ENCODE results near the gene INPP5F. TPM values are rescaled to one million over a fixed set of nuclear protein-coding genes. Genes with fewer than 3 reads are reported as not detected.

Gene INPP5F
- total and polyA plus RNA-seq, 4 donors: 5.6 to 22.9 (median 10.1) TPM

DNA sequence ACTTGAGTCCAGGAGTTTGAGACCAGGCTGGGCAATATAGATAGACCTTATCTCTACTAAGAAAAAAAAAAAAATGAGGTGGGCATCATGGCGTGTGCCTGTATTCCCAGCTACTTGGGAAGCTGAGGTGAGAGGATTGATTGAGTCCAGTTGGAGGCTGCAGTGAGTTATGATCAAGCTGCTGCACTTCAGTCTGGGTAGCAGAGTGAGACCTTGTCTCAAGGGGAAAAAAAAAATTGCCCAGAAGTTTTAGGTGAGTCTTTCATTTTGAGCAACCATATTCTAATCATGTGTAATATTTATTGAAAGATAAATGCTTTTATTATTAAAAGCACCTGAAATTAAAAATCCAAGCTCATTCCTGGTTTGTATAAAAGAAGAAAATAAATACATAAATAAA, 13.1 kb downstream of the INPP5F start:
- Histone ChIP-seq H3K4me1 (ENCODE audit: control insufficient read depth in 5 of 5, insufficient read depth in 5 of 5, low read length in 5 of 5) (peaks cover 0 to 7% (median 0%) of the 10 kb centered on the region in 5 donors), H3K4me3 (no peak overlapping the region), H3K9ac (ENCODE audit: insufficient read depth in 1 of 2, low read length in 2 of 2) (no peak overlapping the region), H3K27me3 (ENCODE audit: control insufficient read depth in 3 of 3, insufficient read depth in 3 of 3, low read length in 2 of 3) (no peaks in the 10 kb centered on the region), H3K9me3 (ENCODE audit: control insufficient read depth in 4 of 4, insufficient read depth in 3 of 4, low read length in 3 of 4) (no peaks in the 10 kb centered on the region), H3K36me3 (ENCODE audit: control insufficient read depth in 4 of 4, insufficient read depth in 4 of 4, low read length in 4 of 4) (no peaks in the 10 kb centered on the region), H3K27ac (ENCODE audit: low read depth in 1 of 2, low read length in 1 of 2) (no peak overlapping the region)
- no peak for TF ChIP-seq CTCF (IDR thresholded peaks at IDR 0.05; ENCODE audit: control extremely low read depth, extremely low read depth)
- ATAC-seq (ENCODE audit: insufficient read depth, low FRiP score) (no peak), DNase-seq (no peak)
- WGBS, 2 donors: 97 to 100% methylated on average over 1 of the region's 1 CpG

- no peak for TF ChIP-seq CTCF (IDR thresholded peaks at IDR 0.05; ENCODE audit: control extremely low read depth, extremely low read depth)
- no peak for DNase-seq
- Histone ChIP-seq H3K27ac (ENCODE audit: low read depth in 1 of 2, low read length in 1 of 2) (no peak overlapping the region), H3K9ac (ENCODE audit: insufficient read depth in 1 of 2, low read length in 2 of 2) (no peak overlapping the region), H3K4me3 (no peak overlapping the region), H3K27me3 (ENCODE audit: control insufficient read depth in 3 of 3, insufficient read depth in 3 of 3, low read length in 2 of 3) (no peaks in the 10 kb centered on the region), H3K9me3 (ENCODE audit: control insufficient read depth in 4 of 4, insufficient read depth in 3 of 4, low read length in 3 of 4) (no peaks in the 10 kb centered on the region), H3K4me1 (ENCODE audit: control insufficient read depth in 5 of 5, insufficient read depth in 5 of 5, low read length in 5 of 5) (peaks cover 0 to 7% (median 0%) of the 10 kb centered on the region in 5 donors), H3K36me3 (ENCODE audit: control insufficient read depth in 4 of 4, insufficient read depth in 4 of 4, low read length in 4 of 4) (no peaks in the 10 kb centered on the region)
- no peak for ATAC-seq (ENCODE audit: insufficient read depth, low FRiP score)
- WGBS, 2 donors: 93% methylated on average over 3 of the region's 3 CpGs
Measured at GRCh38 chr10:119740096-119740495, 14.2 kb downstream of the INPP5F start.

DNA sequence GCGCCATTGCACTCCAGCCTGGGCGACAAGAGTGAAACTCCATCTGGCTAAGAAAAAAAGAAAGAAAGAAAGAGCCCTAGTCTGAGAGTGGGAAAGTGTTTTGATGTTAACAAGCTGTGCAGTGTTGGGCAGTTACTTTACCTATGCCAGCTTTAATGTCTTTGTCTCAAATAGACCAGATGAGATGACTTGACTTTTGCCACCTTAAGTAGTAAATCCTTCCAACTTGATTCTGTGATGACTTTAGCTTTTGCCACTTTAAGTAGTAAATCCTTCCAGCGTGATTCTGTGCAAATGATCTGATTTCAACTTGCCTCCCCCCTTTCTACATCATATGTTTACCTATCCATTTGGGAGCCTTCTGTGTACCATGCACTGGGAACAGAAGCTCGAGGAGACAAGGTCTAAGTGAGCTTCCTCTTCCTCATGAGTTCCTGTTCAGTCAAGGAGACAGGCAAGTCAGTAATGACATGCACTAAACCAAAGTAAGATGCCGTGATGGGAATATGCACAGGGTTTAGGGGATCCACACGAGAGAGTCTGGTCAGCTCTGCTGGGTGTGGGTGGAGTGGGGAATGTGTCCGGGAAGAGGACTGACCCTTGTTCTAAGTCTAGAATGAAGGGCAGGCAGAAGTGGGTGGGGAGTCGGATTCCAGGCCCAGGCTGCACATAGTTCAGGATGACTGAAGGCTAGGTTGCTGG, 17.2 kb downstream of the INPP5F start:
- peaks cover 0 to 2% (median 0%) of the 10 kb centered on the region in 4 donors for H3K9me3 ChIP-seq (ENCODE audit: control insufficient read depth in 4 of 4, insufficient read depth in 3 of 4, low read length in 3 of 4)
- no peak for ATAC-seq (ENCODE audit: insufficient read depth, low FRiP score)
- H3K4me1 ChIP-seq (ENCODE audit: control insufficient read depth in 5 of 5, insufficient read depth in 5 of 5, low read length in 5 of 5): peaks cover 0 to 4% (median 2%) of the 10 kb centered on the region in 5 donors
- no peak overlapping the region for H3K27ac ChIP-seq (ENCODE audit: low read depth in 1 of 2, low read length in 1 of 2)
- 65 to 66% methylated on average over 8 of the region's 8 CpGs for WGBS, 2 donors
- no peak for TF ChIP-seq CTCF (IDR thresholded peaks at IDR 0.05; ENCODE audit: control extremely low read depth, extremely low read depth)
- DNase-seq: no peak
- no peak overlapping the region for H3K4me3 ChIP-seq
- no peaks in the 10 kb centered on the region for H3K36me3 ChIP-seq (ENCODE audit: control insufficient read depth in 4 of 4, insufficient read depth in 4 of 4, low read length in 4 of 4)
- no peaks in the 10 kb centered on the region for H3K27me3 ChIP-seq (ENCODE audit: control insufficient read depth in 3 of 3, insufficient read depth in 3 of 3, low read length in 2 of 3)
- no peak overlapping the region for H3K9ac ChIP-seq (ENCODE audit: insufficient read depth in 1 of 2, low read length in 2 of 2)
